Measurements from ENCODE around the gene SHANK2. TPM values are rescaled to one million over a fixed set of nuclear protein-coding genes. Genes with fewer than 3 reads are reported as not detected.
"Not testable (repeated sequence)": the region's sequence is repeated elsewhere in the genome, so short reads cannot be mapped to it uniquely, and the experiment has no call there.

SHANK2 gene
- total RNA-seq, 1 donor from 2014 or later: 0.97 TPM

GRCh38 chr11:71237853-71238252 lies 14.5 kb downstream of the SHANK2 start:
- Mint-ChIP-seq H3K4me3 (ENCODE audit: unreplicated experiment) (no peak overlapping the region), H3K4me1 (ENCODE audit: low read depth) (peaks cover 13% of the 10 kb centered on the region), H3K9me3 (ENCODE audit: low read depth) (no peaks in the 10 kb centered on the region), H3K27ac (ENCODE audit: unreplicated experiment) (no peak overlapping the region), H3K27me3 (ENCODE audit: low read depth) (peaks cover 49% of the 10 kb centered on the region), H3K36me3 (ENCODE audit: low read depth) (no peaks in the 10 kb centered on the region)
- peak; percentile 59 for DNase-seq (ENCODE audit: low spot score)
- TF ChIP-seq CTCF (IDR thresholded peaks at IDR 0.05): no peak

- peak; percentile 53 for DNase-seq (ENCODE audit: low spot score)
- TF ChIP-seq CTCF (IDR thresholded peaks at IDR 0.05): no peak
- no peak overlapping the region for H3K27ac Mint-ChIP-seq (ENCODE audit: unreplicated experiment)
- H3K27me3 Mint-ChIP-seq (ENCODE audit: low read depth): peaks cover 47% of the 10 kb centered on the region
- H3K4me3 Mint-ChIP-seq (ENCODE audit: unreplicated experiment): no peak overlapping the region
- H3K36me3 Mint-ChIP-seq (ENCODE audit: low read depth): no peaks in the 10 kb centered on the region
- no peaks in the 10 kb centered on the region for H3K9me3 Mint-ChIP-seq (ENCODE audit: low read depth)
- peaks cover 13% of the 10 kb centered on the region for H3K4me1 Mint-ChIP-seq (ENCODE audit: low read depth)
Measured at GRCh38 chr11:71236836-71237475, 15.4 kb downstream of the SHANK2 start.

GRCh38 chr11:71235719-71236118 lies 16.7 kb downstream of the SHANK2 start:
- H3K36me3 Mint-ChIP-seq (ENCODE audit: low read depth): no peaks in the 10 kb centered on the region
- peaks cover 51% of the 10 kb centered on the region for H3K27me3 Mint-ChIP-seq (ENCODE audit: low read depth)
- H3K4me3 Mint-ChIP-seq (ENCODE audit: unreplicated experiment): no peak overlapping the region
- peaks cover 6% of the 10 kb centered on the region for H3K4me1 Mint-ChIP-seq (ENCODE audit: low read depth)
- DNase-seq (ENCODE audit: low spot score): peak; percentile 56
- TF ChIP-seq CTCF (IDR thresholded peaks at IDR 0.05): no peak
- no peak overlapping the region for H3K27ac Mint-ChIP-seq (ENCODE audit: unreplicated experiment)
- H3K9me3 Mint-ChIP-seq (ENCODE audit: low read depth): no peaks in the 10 kb centered on the region

- H3K36me3 Mint-ChIP-seq (ENCODE audit: low read depth); H3K4me1 Mint-ChIP-seq (ENCODE audit: low read depth); H3K9me3 Mint-ChIP-seq (ENCODE audit: low read depth); H3K4me3 Mint-ChIP-seq (ENCODE audit: unreplicated experiment); H3K27ac Mint-ChIP-seq (ENCODE audit: unreplicated experiment): not testable (repeated sequence)
- peak; percentile 81 for DNase-seq (ENCODE audit: low spot score)
- peaks cover 55% of the 10 kb centered on the region for H3K27me3 Mint-ChIP-seq (ENCODE audit: low read depth)
Measured at GRCh38 chr11:71233896-71234852, 18.2 kb downstream of the SHANK2 start.

GRCh38 chr11:71232364-71232763 lies 20.0 kb downstream of the SHANK2 start:
- H3K4me1 Mint-ChIP-seq (ENCODE audit: low read depth): peaks cover 2% of the 10 kb centered on the region
- TF ChIP-seq CTCF (IDR thresholded peaks at IDR 0.05): no peak
- H3K4me3 Mint-ChIP-seq (ENCODE audit: unreplicated experiment): no peak overlapping the region
- H3K27me3 Mint-ChIP-seq (ENCODE audit: low read depth): peaks cover 49% of the 10 kb centered on the region
- H3K27ac Mint-ChIP-seq (ENCODE audit: unreplicated experiment): no peak overlapping the region
- peaks cover 9% of the 10 kb centered on the region for H3K9me3 Mint-ChIP-seq (ENCODE audit: low read depth)
- H3K36me3 Mint-ChIP-seq (ENCODE audit: low read depth): peaks cover under 1% of the 10 kb centered on the region
- DNase-seq (ENCODE audit: low spot score): no peak
